Astrocyte of the cerebellum (primary cell): Measurements from ENCODE around the gene DNAH11.

Experiments used
- DNase-seq: peaks from one replicate; pipeline ENCODE4 v3.0.0-alpha.2; 2011; ENCODE audit warnings: low read depth
- H3K4me3 ChIP-seq: 2 replicates; pipeline ENCODE4 v1.5.1; 2011; ENCODE audit warnings: mild to moderate bottlenecking, low read depth, low read length, moderate library complexity
- in situ Hi-C: cut with HindIII; loops from 2 replicates; pipeline ENCODE4 v1.10.0; 2017; ENCODE audit warnings: low sequenced_read_pairs
- TF ChIP-seq, protein P1 (sequence below): IDR thresholded peaks from 2 replicates; pipeline ENCODE4 v1.5.1; 2012; ENCODE audit warnings: low read length, low read depth, moderate library complexity, mild to moderate bottlenecking; ENCODE audit errors: missing control alignments

The DNAH11 gene

GRCh38 chr7:21603462-21603861 is 60.6 kb downstream of the DNAH11 start:
- in situ Hi-C loops: no loop called here

GRCh38 chr7:21603972-21604749 is 61.3 kb downstream of the DNAH11 start:
- no peak for DNase-seq
- no peak overlapping the region for H3K4me3 ChIP-seq
- in situ Hi-C loops: no loop called here
- TF ChIP-seq, protein P1, sequence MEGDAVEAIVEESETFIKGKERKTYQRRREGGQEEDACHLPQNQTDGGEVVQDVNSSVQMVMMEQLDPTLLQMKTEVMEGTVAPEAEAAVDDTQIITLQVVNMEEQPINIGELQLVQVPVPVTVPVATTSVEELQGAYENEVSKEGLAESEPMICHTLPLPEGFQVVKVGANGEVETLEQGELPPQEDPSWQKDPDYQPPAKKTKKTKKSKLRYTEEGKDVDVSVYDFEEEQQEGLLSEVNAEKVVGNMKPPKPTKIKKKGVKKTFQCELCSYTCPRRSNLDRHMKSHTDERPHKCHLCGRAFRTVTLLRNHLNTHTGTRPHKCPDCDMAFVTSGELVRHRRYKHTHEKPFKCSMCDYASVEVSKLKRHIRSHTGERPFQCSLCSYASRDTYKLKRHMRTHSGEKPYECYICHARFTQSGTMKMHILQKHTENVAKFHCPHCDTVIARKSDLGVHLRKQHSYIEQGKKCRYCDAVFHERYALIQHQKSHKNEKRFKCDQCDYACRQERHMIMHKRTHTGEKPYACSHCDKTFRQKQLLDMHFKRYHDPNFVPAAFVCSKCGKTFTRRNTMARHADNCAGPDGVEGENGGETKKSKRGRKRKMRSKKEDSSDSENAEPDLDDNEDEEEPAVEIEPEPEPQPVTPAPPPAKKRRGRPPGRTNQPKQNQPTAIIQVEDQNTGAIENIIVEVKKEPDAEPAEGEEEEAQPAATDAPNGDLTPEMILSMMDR: no peak

More at GRCh38 chr7:21603462-21603861, 60.6 kb downstream of the DNAH11 start:
- DNase-seq: no peak
- TF ChIP-seq, protein P1: no peak
- no peak overlapping the region for H3K4me3 ChIP-seq

DNA sequence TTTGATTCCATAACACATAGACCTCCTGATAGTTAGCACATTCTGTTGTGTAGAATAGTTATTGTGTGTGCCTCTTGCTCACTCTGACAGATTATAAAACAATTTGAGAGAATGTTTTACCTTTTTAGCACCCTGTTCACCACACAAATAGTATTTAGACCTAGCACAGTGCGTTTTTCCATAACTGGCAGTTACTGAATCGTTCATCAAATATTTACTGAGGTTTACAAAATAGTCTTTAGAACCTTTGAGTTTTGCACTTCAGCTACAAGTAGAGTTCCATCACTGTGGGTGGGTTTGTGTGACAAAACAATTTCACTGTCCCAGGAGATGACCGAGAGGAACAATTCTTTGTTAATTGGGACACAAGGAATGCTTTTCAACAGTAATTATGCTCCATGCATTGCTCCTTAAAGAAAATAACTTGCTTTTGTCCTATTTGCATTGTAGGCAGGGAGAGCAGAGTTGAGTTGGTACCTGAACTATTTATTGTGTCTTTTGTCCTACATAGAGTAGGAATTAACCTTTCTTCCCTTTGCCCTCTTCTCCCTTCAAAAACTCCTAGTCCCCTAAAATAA is 62.3 kb downstream of the DNAH11 start:
- no peak overlapping the region for H3K4me3 ChIP-seq
- no peak for DNase-seq
- TF ChIP-seq, protein P1: no peak
- in situ Hi-C loops: no loop called here

GRCh38 chr7:21608465-21608864 is 65.6 kb downstream of the DNAH11 start:
- in situ Hi-C loops: no loop called here
- H3K4me3 ChIP-seq: no peak overlapping the region
- TF ChIP-seq, protein P1: no peak
- DNase-seq: no peak

DNA sequence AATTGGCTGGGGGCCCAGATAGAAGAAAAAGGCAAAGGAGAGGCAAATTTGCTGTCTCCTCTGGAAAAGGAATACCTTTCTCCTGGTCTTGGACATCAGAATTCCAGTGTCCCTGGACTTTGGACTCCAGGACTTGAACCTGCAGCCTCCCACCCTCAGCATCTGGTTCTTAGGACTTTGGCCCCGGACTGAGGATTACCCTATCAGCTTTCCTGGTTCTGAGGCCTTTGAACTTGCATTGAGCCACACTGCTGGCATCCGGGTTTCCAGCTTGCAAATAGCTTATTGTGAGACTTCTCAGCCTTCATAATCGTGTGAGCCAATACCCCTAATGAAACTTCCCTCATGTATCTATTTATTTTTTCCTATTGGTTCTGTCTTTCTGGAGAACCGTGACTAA is 68.3 kb downstream of the DNAH11 start:
- H3K4me3 ChIP-seq: no peak overlapping the region
- in situ Hi-C loops: no loop called here
- TF ChIP-seq, protein P1: no peak
- no peak for DNase-seq

GRCh38 chr7:21616091-21616490 is 73.3 kb downstream of the DNAH11 start:
- no peak overlapping the region for H3K4me3 ChIP-seq
- TF ChIP-seq, protein P1: no peak
- no peak for DNase-seq
- in situ Hi-C loops: no loop called here
